ENCODE measurements around the gene SLCO6A1. TPM values are rescaled to one million over a fixed set of nuclear protein-coding genes. Genes with fewer than 3 reads are reported as not detected.

The SLCO6A1 gene
- polyA plus RNA-seq, 3 donors: not detected

GRCh38 chr5:102529447-102529846, 30.6 kb upstream of the SLCO6A1 start:
- no peaks in the 10 kb centered on the region for H4K20me1 ChIP-seq (ENCODE audit: insufficient read depth, low read length)
- H2AFZ ChIP-seq (ENCODE audit: insufficient read depth, low read depth, low read length, poor library complexity, severe bottlenecking): no peak overlapping the region
- H3K4me3 ChIP-seq (replicated peaks in 1 of 3; ENCODE audit: low read depth in 2 of 3, low read length in 3 of 3): no peak overlapping the region
- no peak overlapping the region for H3K9ac ChIP-seq (ENCODE audit: insufficient read depth, low read length, poor library complexity, severe bottlenecking)
- no peaks in the 10 kb centered on the region for H3K27me3 Mint-ChIP-seq (ENCODE audit: low read depth in 3 of 3)
- H3K9me3 ChIP-seq (replicated peaks in 1 of 2; ENCODE audit: control insufficient read depth in 1 of 2, insufficient read depth in 1 of 2, low read length in 2 of 2): peaks cover 0 to 5% of the 10 kb centered on the region in 2 donors
- WGBS (ENCODE audit: insufficient coverage): 100% methylated on average over 1 of the region's 4 CpGs
- H3K4me1 ChIP-seq (ENCODE audit: control insufficient read depth in 1 of 2, insufficient read depth in 2 of 2, low read length in 2 of 2): peaks cover 16 to 21% of the 10 kb centered on the region in 2 donors
- H3K4me2 ChIP-seq (replicated peaks; ENCODE audit: extremely low read depth, low read length, poor library complexity, severe bottlenecking): peak overlapping the region; percentile 5
- H3K27ac Mint-ChIP-seq: no peak overlapping the region
- peaks cover 23% of the 10 kb centered on the region for H3K4me1 Mint-ChIP-seq
- no peaks in the 10 kb centered on the region for H3K27me3 ChIP-seq (ENCODE audit: control insufficient read depth in 2 of 2, insufficient read depth in 2 of 2, low read length in 2 of 2)
- no peak overlapping the region for H3K4me3 Mint-ChIP-seq
- no peak for DNase-seq
- intact Hi-C loops (cut with micrococcal nuclease): no loop called here
- no peaks in the 10 kb centered on the region for H3K79me2 ChIP-seq (ENCODE audit: insufficient read depth, low read length)
- peaks cover under 1 to 3% of the 10 kb centered on the region in 2 donors for H3K36me3 Mint-ChIP-seq
- no peaks in the 10 kb centered on the region for H3K36me3 ChIP-seq (replicated peaks in 1 of 2; ENCODE audit: control insufficient read depth in 1 of 2, insufficient read depth in 2 of 2, low read length in 2 of 2)
- no peak overlapping the region for H3K27ac ChIP-seq (ENCODE audit: low read depth in 1 of 2, low read length in 2 of 2)
- H3K9me3 Mint-ChIP-seq: peaks cover 2 to 18% (median 7%) of the 10 kb centered on the region in 7 donors
- TF ChIP-seq CTCF (IDR thresholded peaks at IDR 0.05): no peak

GRCh38 chr5:102529031-102529430, 30.2 kb upstream of the SLCO6A1 start:
- Histone ChIP-seq H3K79me2 (ENCODE audit: insufficient read depth, low read length) (no peaks in the 10 kb centered on the region), H3K27ac (ENCODE audit: low read depth in 1 of 2, low read length in 2 of 2) (no peak overlapping the region), H3K27me3 (ENCODE audit: control insufficient read depth in 2 of 2, insufficient read depth in 2 of 2, low read length in 2 of 2) (no peaks in the 10 kb centered on the region), H3K4me3 (replicated peaks in 1 of 3; ENCODE audit: low read depth in 2 of 3, low read length in 3 of 3) (no peak overlapping the region), H3K9me3 (replicated peaks in 1 of 2; ENCODE audit: control insufficient read depth in 1 of 2, insufficient read depth in 1 of 2, low read length in 2 of 2) (peaks cover 0 to 5% of the 10 kb centered on the region in 2 donors), H3K4me2 (replicated peaks; ENCODE audit: extremely low read depth, low read length, poor library complexity, severe bottlenecking) (no peak overlapping the region), H3K4me1 (ENCODE audit: control insufficient read depth in 1 of 2, insufficient read depth in 2 of 2, low read length in 2 of 2) (peaks cover 19 to 24% of the 10 kb centered on the region in 2 donors), H2AFZ (ENCODE audit: insufficient read depth, low read depth, low read length, poor library complexity, severe bottlenecking) (no peak overlapping the region), H4K20me1 (ENCODE audit: insufficient read depth, low read length) (no peaks in the 10 kb centered on the region), H3K36me3 (replicated peaks in 1 of 2; ENCODE audit: control insufficient read depth in 1 of 2, insufficient read depth in 2 of 2, low read length in 2 of 2) (no peaks in the 10 kb centered on the region), H3K9ac (ENCODE audit: insufficient read depth, low read length, poor library complexity, severe bottlenecking) (no peak overlapping the region)
- intact Hi-C loops (cut with micrococcal nuclease): no loop called here
- peaks cover 3% of the 10 kb centered on the region in 2 donors for H3K36me3 Mint-ChIP-seq
- H3K4me3 Mint-ChIP-seq: no peak overlapping the region
- H3K27me3 Mint-ChIP-seq (ENCODE audit: low read depth in 3 of 3): no peaks in the 10 kb centered on the region
- H3K27ac Mint-ChIP-seq: no peak overlapping the region
- peaks cover 28% of the 10 kb centered on the region for H3K4me1 Mint-ChIP-seq
- no peak for TF ChIP-seq CTCF (IDR thresholded peaks at IDR 0.05)
- no peak for DNase-seq
- H3K9me3 Mint-ChIP-seq: peaks cover 2 to 20% (median 9%) of the 10 kb centered on the region in 7 donors

Measured in CD14-positive monocyte (primary cell).